SU-DHL-6 (cell line): ENCODE data around the gene CAMK4.

Experiments used
- EZH2phosphoT487 ChIP-seq: fragments of 200-600 bp; sonication (generic), shearing (Covaris generic); conservative IDR thresholded peaks from 2 replicates; pipeline ENCODE4 v1.6.1; 2018; ENCODE audit warnings: mild to moderate bottlenecking, antibody characterized with exemption, low read length, moderate library complexity, mixed read lengths
- TF ChIP-seq, protein P1 (sequence below): fragments of 200-600 bp; sonication (generic); IDR thresholded peaks from one replicate; pipeline ENCODE4 v1.5.1; 2017; ENCODE audit warnings: antibody characterized with exemption, mild to moderate bottlenecking, low read length, moderate library complexity; ENCODE audit not compliant: insufficient read depth, poor library complexity, severe bottlenecking

DNA sequence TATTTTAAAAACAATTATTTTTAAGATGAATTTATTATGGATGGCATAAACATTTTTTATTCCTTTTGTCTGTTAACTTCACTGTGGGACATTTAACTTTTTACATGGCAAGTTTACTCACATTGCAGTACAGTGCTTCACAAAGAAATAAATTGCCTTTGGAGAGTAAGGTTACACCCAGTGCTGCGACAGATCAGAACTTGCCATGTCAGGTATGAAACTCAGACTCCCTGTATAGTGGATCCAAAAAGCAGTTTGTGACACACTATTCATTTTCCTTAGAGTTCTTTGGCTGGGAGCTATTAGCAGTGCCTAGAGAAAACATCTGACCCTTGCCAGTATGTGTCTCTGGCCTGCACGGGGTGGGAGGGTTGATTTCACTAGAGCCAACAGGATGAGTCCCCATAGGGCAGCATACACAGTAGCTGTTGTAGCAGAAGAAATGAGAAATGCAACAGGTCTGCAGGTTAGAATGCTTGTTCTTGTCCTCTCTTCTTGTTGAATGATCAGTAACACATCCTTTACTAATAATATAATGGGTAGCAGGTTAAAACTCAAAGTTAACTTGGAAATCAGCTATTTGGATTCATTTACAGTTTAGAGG is 245.2 kb downstream of the CAMK4 start:
- TF ChIP-seq, protein P1, sequence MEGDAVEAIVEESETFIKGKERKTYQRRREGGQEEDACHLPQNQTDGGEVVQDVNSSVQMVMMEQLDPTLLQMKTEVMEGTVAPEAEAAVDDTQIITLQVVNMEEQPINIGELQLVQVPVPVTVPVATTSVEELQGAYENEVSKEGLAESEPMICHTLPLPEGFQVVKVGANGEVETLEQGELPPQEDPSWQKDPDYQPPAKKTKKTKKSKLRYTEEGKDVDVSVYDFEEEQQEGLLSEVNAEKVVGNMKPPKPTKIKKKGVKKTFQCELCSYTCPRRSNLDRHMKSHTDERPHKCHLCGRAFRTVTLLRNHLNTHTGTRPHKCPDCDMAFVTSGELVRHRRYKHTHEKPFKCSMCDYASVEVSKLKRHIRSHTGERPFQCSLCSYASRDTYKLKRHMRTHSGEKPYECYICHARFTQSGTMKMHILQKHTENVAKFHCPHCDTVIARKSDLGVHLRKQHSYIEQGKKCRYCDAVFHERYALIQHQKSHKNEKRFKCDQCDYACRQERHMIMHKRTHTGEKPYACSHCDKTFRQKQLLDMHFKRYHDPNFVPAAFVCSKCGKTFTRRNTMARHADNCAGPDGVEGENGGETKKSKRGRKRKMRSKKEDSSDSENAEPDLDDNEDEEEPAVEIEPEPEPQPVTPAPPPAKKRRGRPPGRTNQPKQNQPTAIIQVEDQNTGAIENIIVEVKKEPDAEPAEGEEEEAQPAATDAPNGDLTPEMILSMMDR = no peak
- no peak for TF ChIP-seq EZH2phosphoT487
